Stimulated activated naive B cell treated with anti-CD40 and anti-IgM and Interleukin-4, amounts not matched to agents 10 μg/mL and 1 μg/mL and 100 μg/mL, for 72 hours (primary cell): ENCODE results near the gene CDKN2AIPNL.
A peak's percentile ranks its signal among the peaks of the same experiment; 100 is the strongest.
"Not testable (repeated sequence)": the region's sequence is repeated elsewhere in the genome, so short reads cannot be mapped to it uniquely, and the experiment has no call there.

ENCODE experiments used
- ATAC-seq, 2 donors: fragments of 150-1000 bp; cut with Tn5 transposase; replicated peaks; 2 replicates each; pipeline ENCODE4 v1.10.0; 2021; ENCODE audit warnings: moderate library complexity in 1 of 2
- DNase-seq: peaks from one replicate; pipeline ENCODE4 v3.0.0; 2021
- H3K27ac Mint-ChIP-seq: one replicate; pipeline ENCODE4 v1.8.0; 2022; ENCODE audit warnings: mild to moderate bottlenecking, mixed read lengths
- H3K27me3 Mint-ChIP-seq, 2 donors: one replicate each; pipeline ENCODE4 v1.8.0; 2022; ENCODE audit warnings: mixed read lengths in 2 of 2
- H3K36me3 Mint-ChIP-seq, 2 donors: one replicate each; pipeline ENCODE4 v1.8.0; 2022; ENCODE audit warnings: mixed read lengths in 2 of 2, mild to moderate bottlenecking in 1 of 2
- H3K4me1 Mint-ChIP-seq, 2 donors: one replicate each; pipeline ENCODE4 v1.8.0; 2022; ENCODE audit warnings: mixed read lengths in 2 of 2, mild to moderate bottlenecking in 1 of 2
- H3K4me3 Mint-ChIP-seq, 2 donors: one replicate each; pipeline ENCODE4 v1.8.0; 2022; ENCODE audit warnings: mild to moderate bottlenecking in 2 of 2, mixed read lengths in 2 of 2, moderate library complexity in 1 of 2
- H3K9me3 Mint-ChIP-seq, 2 donors: one replicate each; pipeline ENCODE4 v1.8.0; 2022; ENCODE audit warnings: mixed read lengths in 2 of 2, mild to moderate bottlenecking in 1 of 2

Gene CDKN2AIPNL

GRCh38 chr5:134432174-134432573 lies 20.5 kb upstream of the CDKN2AIPNL start:
- Mint-ChIP-seq H3K4me1 (peaks cover 24 to 44% of the 10 kb centered on the region in 2 donors), H3K27ac (no peak overlapping the region), H3K36me3 (no peaks in the 10 kb centered on the region), H3K4me3 (no peak overlapping the region), H3K9me3 (no peaks in the 10 kb centered on the region), H3K27me3 (no peaks in the 10 kb centered on the region)
- DNase-seq (no peak), ATAC-seq (no peak)

GRCh38 chr5:134430001-134430569 lies 18.4 kb upstream of the CDKN2AIPNL start:
- Mint-ChIP-seq H3K27me3 (peaks cover 0 to 3% of the 10 kb centered on the region in 2 donors), H3K36me3 (no peaks in the 10 kb centered on the region), H3K9me3 (no peaks in the 10 kb centered on the region), H3K4me3 (no peak overlapping the region), H3K27ac (no peak overlapping the region), H3K4me1 (peaks cover 9 to 23% of the 10 kb centered on the region in 2 donors)
- ATAC-seq (peak; percentile 14 to 42), DNase-seq (no peak)

- no peaks in the 10 kb centered on the region for H3K36me3 Mint-ChIP-seq
- H3K9me3 Mint-ChIP-seq = no peaks in the 10 kb centered on the region
- H3K4me1 Mint-ChIP-seq = peaks cover 4 to 8% of the 10 kb centered on the region in 2 donors
- no peak overlapping the region for H3K27ac Mint-ChIP-seq
- no peak for DNase-seq
- ATAC-seq = no peak
- no peak overlapping the region for H3K4me3 Mint-ChIP-seq
- peaks cover 0 to 3% of the 10 kb centered on the region in 2 donors for H3K27me3 Mint-ChIP-seq
Measured at GRCh38 chr5:134427540-134428041, 15.9 kb upstream of the CDKN2AIPNL start.

GRCh38 chr5:134426361-134426760 lies 14.7 kb upstream of the CDKN2AIPNL start:
- H3K36me3 Mint-ChIP-seq = no peaks in the 10 kb centered on the region
- H3K4me3 Mint-ChIP-seq = no peak overlapping the region
- H3K4me1 Mint-ChIP-seq = peaks cover 0 to 5% of the 10 kb centered on the region in 2 donors
- DNase-seq (no peak), ATAC-seq (no peak)
- no peak overlapping the region for H3K27ac Mint-ChIP-seq
- peaks cover 0 to 3% of the 10 kb centered on the region in 2 donors for H3K27me3 Mint-ChIP-seq
- H3K9me3 Mint-ChIP-seq = no peaks in the 10 kb centered on the region

GRCh38 chr5:134423376-134423775 lies 11.7 kb upstream of the CDKN2AIPNL start:
- Mint-ChIP-seq H3K36me3 (no peaks in the 10 kb centered on the region), H3K27ac (no peak overlapping the region), H3K27me3 (peaks cover 0 to 3% of the 10 kb centered on the region in 2 donors)

GRCh38 chr5:134422791-134423365 lies 11.2 kb upstream of the CDKN2AIPNL start:
- ATAC-seq (no peak), DNase-seq (no peak)
- H3K27ac Mint-ChIP-seq = no peak overlapping the region
- H3K27me3 Mint-ChIP-seq = peaks cover 0 to 3% of the 10 kb centered on the region in 2 donors
- no peak overlapping the region for H3K4me3 Mint-ChIP-seq
- peaks cover 2 to 4% of the 10 kb centered on the region in 2 donors for H3K9me3 Mint-ChIP-seq
- H3K4me1 Mint-ChIP-seq = peaks cover 0 to 5% of the 10 kb centered on the region in 2 donors
- no peaks in the 10 kb centered on the region for H3K36me3 Mint-ChIP-seq

More at GRCh38 chr5:134423376-134423775, 11.7 kb upstream of the CDKN2AIPNL start:
- Mint-ChIP-seq H3K4me3 (no peak overlapping the region), H3K4me1 (peaks cover 0 to 5% of the 10 kb centered on the region in 2 donors), H3K9me3 (peaks cover 2 to 4% of the 10 kb centered on the region in 2 donors)
- DNase-seq (no peak), ATAC-seq (no peak)

GRCh38 chr5:134421038-134421437 lies 9.4 kb upstream of the CDKN2AIPNL start:
- not testable (repeated sequence) for H3K36me3 Mint-ChIP-seq, H3K4me3 Mint-ChIP-seq, H3K9me3 Mint-ChIP-seq, H3K27ac Mint-ChIP-seq, H3K4me1 Mint-ChIP-seq, ATAC-seq, H3K27me3 Mint-ChIP-seq, DNase-seq

GRCh38 chr5:134420343-134420742 lies 8.7 kb upstream of the CDKN2AIPNL start:
- Mint-ChIP-seq H3K4me1 (peaks cover 0 to 5% of the 10 kb centered on the region in 2 donors), H3K27me3 (no peaks in the 10 kb centered on the region), H3K4me3 (no peak overlapping the region), H3K36me3 (no peaks in the 10 kb centered on the region), H3K27ac (no peak overlapping the region), H3K9me3 (peaks cover 2 to 4% of the 10 kb centered on the region in 2 donors)
- DNase-seq = no peak
- no peak for ATAC-seq

- ATAC-seq = no peak
- H3K27me3 Mint-ChIP-seq = no peaks in the 10 kb centered on the region
- peaks cover 0 to 5% of the 10 kb centered on the region in 2 donors for H3K4me1 Mint-ChIP-seq
- peaks cover 2 to 4% of the 10 kb centered on the region in 2 donors for H3K9me3 Mint-ChIP-seq
- no peak overlapping the region for H3K27ac Mint-ChIP-seq
- H3K4me3 Mint-ChIP-seq = no peak overlapping the region
- no peaks in the 10 kb centered on the region for H3K36me3 Mint-ChIP-seq
- DNase-seq = no peak
Measured at GRCh38 chr5:134418958-134419357, 7.3 kb upstream of the CDKN2AIPNL start.

GRCh38 chr5:134417707-134418106 lies 6.0 kb upstream of the CDKN2AIPNL start:
- no peak for ATAC-seq
- Mint-ChIP-seq H3K27me3 (no peaks in the 10 kb centered on the region), H3K4me3 (no peak overlapping the region)

GRCh38 chr5:134413046-134413445 lies 1.4 kb upstream of the CDKN2AIPNL start:
- Mint-ChIP-seq H3K4me1 (peaks cover 15 to 30% of the 10 kb centered on the region in 2 donors), H3K4me3 (no peak overlapping the region), H3K27me3 (no peaks in the 10 kb centered on the region), H3K36me3 (peaks cover 0 to 2% of the 10 kb centered on the region in 2 donors), H3K27ac (no peak overlapping the region), H3K9me3 (no peaks in the 10 kb centered on the region)
- DNase-seq (no peak), ATAC-seq (no peak)

More at GRCh38 chr5:134417707-134418106, 6.0 kb upstream of the CDKN2AIPNL start:
- Mint-ChIP-seq H3K36me3 (no peaks in the 10 kb centered on the region), H3K9me3 (peaks cover 2 to 4% of the 10 kb centered on the region in 2 donors), H3K27ac (no peak overlapping the region), H3K4me1 (peaks cover 0 to 6% of the 10 kb centered on the region in 2 donors)
- DNase-seq = no peak

- no peaks in the 10 kb centered on the region for H3K9me3 Mint-ChIP-seq
- peak overlapping the region; percentile 94 for H3K27ac Mint-ChIP-seq
- H3K36me3 Mint-ChIP-seq = peaks cover 0 to 3% of the 10 kb centered on the region in 2 donors
- peaks cover 17 to 36% of the 10 kb centered on the region in 2 donors for H3K4me1 Mint-ChIP-seq
- DNase-seq (no peak), ATAC-seq (no peak)
- peak overlapping the region; percentile 91 to 98 for H3K4me3 Mint-ChIP-seq
- H3K27me3 Mint-ChIP-seq = no peaks in the 10 kb centered on the region
Measured at GRCh38 chr5:134411228-134411545, 494 bp downstream of the CDKN2AIPNL start.

- Mint-ChIP-seq H3K4me1 (peaks cover 17 to 39% of the 10 kb centered on the region in 2 donors), H3K9me3 (no peaks in the 10 kb centered on the region), H3K4me3 (peak overlapping the region; percentile 91 to 98), H3K27me3 (no peaks in the 10 kb centered on the region), H3K27ac (peak overlapping the region; percentile 94), H3K36me3 (peaks cover 0 to 7% of the 10 kb centered on the region in 2 donors)
- ATAC-seq (no peak), DNase-seq (no peak)
Measured at GRCh38 chr5:134410822-134411221, 859 bp downstream of the CDKN2AIPNL start.

- ATAC-seq (no peak), DNase-seq (no peak)
- Mint-ChIP-seq H3K27ac (no peak overlapping the region), H3K27me3 (no peaks in the 10 kb centered on the region), H3K36me3 (peaks cover 3 to 10% of the 10 kb centered on the region in 2 donors), H3K4me3 (no peak overlapping the region), H3K9me3 (no peaks in the 10 kb centered on the region), H3K4me1 (peaks cover 17 to 39% of the 10 kb centered on the region in 2 donors)
Measured at GRCh38 chr5:134409321-134409720, 2.4 kb downstream of the CDKN2AIPNL start.

- Mint-ChIP-seq H3K9me3 (no peaks in the 10 kb centered on the region), H3K4me3 (no peak overlapping the region), H3K4me1 (peaks cover 9 to 29% of the 10 kb centered on the region in 2 donors), H3K36me3 (peaks cover 12 to 13% of the 10 kb centered on the region in 2 donors), H3K27ac (no peak overlapping the region), H3K27me3 (no peaks in the 10 kb centered on the region)
- DNase-seq (no peak), ATAC-seq (peak in 1 of 2 donors; percentile 47)
Measured at GRCh38 chr5:134406390-134406789, 5.3 kb downstream of the CDKN2AIPNL start.
